ENCODE data around the gene RNF224. TPM values are rescaled to one million over a fixed set of nuclear protein-coding genes. Genes with fewer than 3 reads are reported as not detected.

The RNF224 gene
- total RNA-seq, 1 experiment from 2014 or later: not detected

GRCh38 chr9:137270929-137271695, 43.8 kb downstream of the RNF224 start:
- peaks cover 25% of the 10 kb centered on the region for H3K36me3 ChIP-seq (ENCODE audit: insufficient read depth, low read length, poor library complexity, severe bottlenecking)
- POLR2A ChIA-PET (ENCODE audit: low non-redundant PET): no interaction called here

GRCh38 chr9:137271696-137272076, 44.4 kb downstream of the RNF224 start:
- POLR2A ChIA-PET (ENCODE audit: low non-redundant PET): no interaction called here
- Histone ChIP-seq H3K27me3 (replicated peaks; ENCODE audit: insufficient read depth, low read depth, low read length, poor library complexity) (no peaks in the 10 kb centered on the region), H3K4me1 (ENCODE audit: insufficient read depth, low read length, poor library complexity, severe bottlenecking) (peaks cover 5% of the 10 kb centered on the region), H3K9me3 (ENCODE audit: low read depth, low read length, poor library complexity, severe bottlenecking) (no peaks in the 10 kb centered on the region), H3K27ac (ENCODE audit: low read depth, low read length, poor library complexity, severe bottlenecking) (no peak overlapping the region), H3K4me3 (ENCODE audit: low read depth, low read length, poor library complexity, severe bottlenecking) (no peak overlapping the region), H3K36me3 (ENCODE audit: insufficient read depth, low read length, poor library complexity, severe bottlenecking) (peaks cover 20% of the 10 kb centered on the region)
- intact Hi-C loops (cut with micrococcal nuclease; ENCODE audit: unreplicated experiment): no loop called here
- DNase-seq (ENCODE audit: low spot score): no peak
- BruUV-seq (replicated peaks): no TSS peak
- TF ChIP-seq CTCF (conservative IDR thresholded peaks at IDR 0.05; ENCODE audit: low read depth, low read length) (no peak), EZH2 (IDR thresholded peaks at IDR 0.05; ENCODE audit: borderline replicate concordance, low read depth, low read length, poor library complexity, severe bottlenecking) (no peak)
- CTCF ChIA-PET: no interaction called here

More at GRCh38 chr9:137270929-137271695, 43.8 kb downstream of the RNF224 start:
- Histone ChIP-seq H3K27ac (ENCODE audit: low read depth, low read length, poor library complexity, severe bottlenecking) (no peak overlapping the region), H3K27me3 (replicated peaks; ENCODE audit: insufficient read depth, low read depth, low read length, poor library complexity) (no peaks in the 10 kb centered on the region), H3K4me3 (ENCODE audit: low read depth, low read length, poor library complexity, severe bottlenecking) (no peak overlapping the region), H3K9me3 (ENCODE audit: low read depth, low read length, poor library complexity, severe bottlenecking) (no peaks in the 10 kb centered on the region), H3K4me1 (ENCODE audit: insufficient read depth, low read length, poor library complexity, severe bottlenecking) (no peaks in the 10 kb centered on the region)
- CTCF ChIA-PET: no interaction called here
- TF ChIP-seq EZH2 (IDR thresholded peaks at IDR 0.05; ENCODE audit: borderline replicate concordance, low read depth, low read length, poor library complexity, severe bottlenecking) (no peak), CTCF (conservative IDR thresholded peaks at IDR 0.05; ENCODE audit: low read depth, low read length) (no peak)
- no TSS peak for BruUV-seq (replicated peaks)
- intact Hi-C loops (cut with micrococcal nuclease; ENCODE audit: unreplicated experiment): no loop called here
- no peak for DNase-seq (ENCODE audit: low spot score)

- Histone ChIP-seq H3K27ac (ENCODE audit: low read depth, low read length, poor library complexity, severe bottlenecking) (no peak overlapping the region), H3K36me3 (ENCODE audit: insufficient read depth, low read length, poor library complexity, severe bottlenecking) (peaks cover 16% of the 10 kb centered on the region), H3K4me1 (ENCODE audit: insufficient read depth, low read length, poor library complexity, severe bottlenecking) (peaks cover 13% of the 10 kb centered on the region), H3K9me3 (ENCODE audit: low read depth, low read length, poor library complexity, severe bottlenecking) (no peaks in the 10 kb centered on the region), H3K4me3 (ENCODE audit: low read depth, low read length, poor library complexity, severe bottlenecking) (no peak overlapping the region), H3K27me3 (replicated peaks; ENCODE audit: insufficient read depth, low read depth, low read length, poor library complexity) (no peaks in the 10 kb centered on the region)
- ChIA-PET POLR2A (ENCODE audit: low non-redundant PET) (no interaction called here), CTCF (no interaction called here)
- TF ChIP-seq EZH2 (IDR thresholded peaks at IDR 0.05; ENCODE audit: borderline replicate concordance, low read depth, low read length, poor library complexity, severe bottlenecking): no peak
- no peak for TF ChIP-seq CTCF (conservative IDR thresholded peaks at IDR 0.05; ENCODE audit: low read depth, low read length)
- no peak for DNase-seq (ENCODE audit: low spot score)
- no TSS peak for BruUV-seq (replicated peaks)
- intact Hi-C loops (cut with micrococcal nuclease; ENCODE audit: unreplicated experiment): no loop called here
Measured at GRCh38 chr9:137272241-137273094, 45.2 kb downstream of the RNF224 start.

Measured in A673 (cell line).